GM18499 (cell line): Measurements from ENCODE around the gene IL19.
"Not testable (repeated sequence)": the region's sequence is repeated elsewhere in the genome, so short reads cannot be mapped to it uniquely, and the experiment has no call there.

ENCODE experiments used
- ATAC-seq: cut with Tn5 transposase; IDR thresholded peaks from one replicate; pipeline ENCODE4 v1.9.1; 2021; ENCODE audit warnings: moderate number of reproducible peaks; ENCODE audit not compliant: insufficient read depth, unreplicated experiment

The IL19 gene

GRCh38 chr1:206739411-206740076 is 31.0 kb upstream of the IL19 start:
- peak; percentile 66 for ATAC-seq

GRCh38 chr1:206741142-206741701 is 29.4 kb upstream of the IL19 start:
- ATAC-seq: no peak

- ATAC-seq: no peak
Observed at GRCh38 chr1:206742719-206743383, 27.7 kb upstream of the IL19 start.

GRCh38 chr1:206744683-206745082 is 25.9 kb upstream of the IL19 start:
- ATAC-seq: no peak

GRCh38 chr1:206745301-206745700 is 25.3 kb upstream of the IL19 start:
- no peak for ATAC-seq

- no peak for ATAC-seq
Observed at GRCh38 chr1:206748348-206749030, 22.1 kb upstream of the IL19 start.

GRCh38 chr1:206751891-206752290 is 18.7 kb upstream of the IL19 start:
- ATAC-seq: no peak

- no peak for ATAC-seq
Observed at GRCh38 chr1:206752481-206752880, 18.1 kb upstream of the IL19 start.

- ATAC-seq: no peak
Observed at GRCh38 chr1:206753141-206753540, 17.4 kb upstream of the IL19 start.

GRCh38 chr1:206754011-206754410 is 16.6 kb upstream of the IL19 start:
- ATAC-seq: no peak

- no peak for ATAC-seq
Observed at GRCh38 chr1:206757524-206758266, 12.9 kb upstream of the IL19 start.

GRCh38 chr1:206760590-206760989 is 10.0 kb upstream of the IL19 start:
- ATAC-seq: no peak

- no peak for ATAC-seq
Observed at GRCh38 chr1:206761159-206761768, 9.3 kb upstream of the IL19 start.

GRCh38 chr1:206762741-206763364 is 7.7 kb upstream of the IL19 start:
- not testable (repeated sequence) for ATAC-seq

GRCh38 chr1:206765771-206766170 is 4.8 kb upstream of the IL19 start:
- not testable (repeated sequence) for ATAC-seq

GRCh38 chr1:206766251-206766856 is 4.2 kb upstream of the IL19 start:
- peak; percentile 27 for ATAC-seq

- no peak for ATAC-seq
Observed at GRCh38 chr1:206768472-206769303, 1.9 kb upstream of the IL19 start.

GRCh38 chr1:206769304-206769731 is 1.3 kb upstream of the IL19 start:
- peak; percentile 36 for ATAC-seq
